SKM-1 treated with dmso at 0.1 percent for 144 hours (cell line): Measurements from ENCODE around the gene PPP2R5E.

Experiments
- DNase-seq: peaks from one replicate; lab custom pipeline; 2025; ENCODE audit not compliant: unreplicated experiment; lab: John Stamatoyannopoulos, UW

The PPP2R5E gene

DNA sequence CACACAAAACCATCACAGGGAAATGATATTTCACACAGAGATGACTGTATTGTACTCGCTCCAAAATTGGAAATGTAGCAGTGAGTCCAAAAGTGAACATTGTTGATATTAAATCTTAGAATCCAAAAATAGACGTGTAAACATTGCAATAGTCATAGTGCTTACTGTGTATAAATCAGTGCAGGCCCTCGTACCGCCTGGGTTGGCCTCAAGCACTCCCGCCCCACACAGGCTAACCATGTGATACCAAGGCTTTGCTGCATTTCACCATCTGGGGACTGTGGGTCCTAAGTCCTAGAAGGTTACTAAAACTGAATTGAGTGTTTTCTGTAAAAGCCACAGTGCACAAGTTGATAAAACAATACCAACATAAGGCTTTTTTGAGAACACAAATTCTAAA, 107.3 kb downstream of the PPP2R5E start:
- DNase-seq, result no peak

DNA sequence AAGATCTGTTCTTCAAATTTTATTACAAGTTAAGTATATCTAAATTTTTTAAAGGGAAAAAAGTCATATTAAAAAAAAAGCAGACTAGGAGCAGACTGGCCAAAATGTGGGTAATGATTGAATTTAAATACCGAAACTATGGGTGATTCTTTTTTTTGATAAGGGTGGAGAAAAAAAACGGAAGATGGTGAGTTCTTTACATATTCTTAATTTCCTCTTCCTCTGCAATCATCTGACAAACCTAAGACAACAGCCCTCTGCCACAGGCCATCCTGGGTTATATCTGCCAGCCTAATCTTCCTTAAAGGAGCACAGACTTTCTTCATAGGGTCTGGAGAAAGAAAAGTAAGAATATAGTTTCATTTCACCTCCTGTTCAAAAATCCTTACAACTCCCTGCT, 108.0 kb downstream of the PPP2R5E start:
- DNase-seq, result no peak

DNA sequence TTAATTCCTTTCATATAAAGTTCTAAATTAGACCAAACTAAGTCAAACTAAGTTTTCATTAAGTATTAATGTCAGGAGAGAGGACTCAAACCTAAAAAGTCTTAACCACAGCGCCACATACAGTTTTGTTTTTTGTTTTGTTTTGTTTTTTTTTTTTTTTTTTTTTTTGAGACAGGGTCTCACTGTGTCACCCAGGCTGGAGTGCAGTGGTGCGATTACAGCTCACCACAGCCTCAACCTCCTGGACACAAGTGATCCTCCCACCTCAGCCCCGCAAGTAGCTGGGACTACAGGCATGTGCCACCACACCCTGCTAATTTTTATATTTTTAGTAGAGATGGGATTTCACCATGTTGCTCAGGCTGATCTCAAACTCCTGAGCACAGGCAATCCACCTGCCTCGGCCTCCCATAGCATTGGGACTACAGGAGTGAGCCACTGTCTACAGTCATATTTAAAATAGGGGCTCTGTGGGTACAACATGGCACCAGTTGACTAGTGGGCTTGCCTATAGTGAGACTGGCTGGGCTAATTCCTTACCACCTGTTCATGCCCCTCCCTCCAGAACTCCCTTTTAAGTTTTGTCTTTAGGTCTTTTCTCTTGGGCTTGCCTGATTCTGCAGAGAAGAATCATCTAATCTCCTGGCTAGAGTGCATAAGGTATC, 110.2 kb downstream of the PPP2R5E start:
- no peak for DNase-seq

DNA sequence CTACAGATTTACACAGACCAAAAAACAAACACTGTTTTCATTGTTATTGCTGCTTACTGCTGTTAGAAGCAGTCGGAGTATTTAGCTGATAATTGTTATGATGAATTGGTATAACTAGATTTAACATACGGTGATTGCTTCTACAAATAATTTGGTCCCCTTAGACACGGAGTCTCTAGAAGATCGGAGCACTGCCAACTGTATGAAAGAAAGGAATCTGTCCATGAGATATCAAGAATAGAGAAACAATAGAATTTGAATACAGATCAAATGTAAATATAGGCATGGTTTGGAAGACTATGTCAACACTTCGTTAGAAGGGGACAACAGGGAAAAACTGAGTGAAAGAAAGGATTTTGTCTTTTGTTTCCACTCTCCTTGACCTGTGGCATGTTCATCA, 110.9 kb downstream of the PPP2R5E start:
- DNase-seq, result no peak

DNA sequence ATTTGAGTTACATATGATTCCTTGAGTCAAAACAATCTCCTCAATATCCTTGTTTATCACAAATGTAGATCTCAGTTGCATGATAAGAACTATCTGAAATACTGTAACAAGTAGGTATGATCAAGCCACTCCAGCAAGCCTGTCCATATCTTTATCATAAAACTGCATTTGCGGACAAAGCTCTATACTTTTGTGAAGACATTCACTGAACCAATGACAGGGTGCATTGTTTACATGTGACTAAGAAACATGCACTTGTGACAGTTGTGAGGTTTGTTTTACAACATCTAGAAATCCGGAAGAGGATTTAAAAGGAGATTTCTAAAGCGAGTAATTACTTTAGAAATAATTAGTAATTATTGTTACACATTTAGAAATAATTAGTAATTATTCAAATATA, 111.7 kb downstream of the PPP2R5E start:
- no peak for DNase-seq

DNA sequence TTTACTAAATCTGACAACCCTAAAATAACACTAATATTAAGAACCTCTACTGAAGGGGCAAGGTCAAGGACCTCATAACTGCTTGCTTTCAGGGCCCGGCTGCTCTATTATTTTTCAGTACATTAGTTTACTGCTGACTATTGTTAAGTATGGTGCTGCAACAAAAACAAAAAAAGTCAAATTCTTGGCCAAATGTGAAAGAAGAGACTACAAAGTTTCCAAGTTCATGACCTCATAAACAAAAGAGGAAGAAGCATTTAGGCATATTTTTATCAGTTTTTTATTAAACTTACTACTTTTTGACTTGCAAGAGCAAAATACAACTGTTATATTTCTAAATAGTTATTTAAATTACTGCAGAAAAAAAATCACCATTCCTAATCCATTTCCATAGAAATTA, 114.7 kb downstream of the PPP2R5E start:
- DNase-seq, result no peak

DNA sequence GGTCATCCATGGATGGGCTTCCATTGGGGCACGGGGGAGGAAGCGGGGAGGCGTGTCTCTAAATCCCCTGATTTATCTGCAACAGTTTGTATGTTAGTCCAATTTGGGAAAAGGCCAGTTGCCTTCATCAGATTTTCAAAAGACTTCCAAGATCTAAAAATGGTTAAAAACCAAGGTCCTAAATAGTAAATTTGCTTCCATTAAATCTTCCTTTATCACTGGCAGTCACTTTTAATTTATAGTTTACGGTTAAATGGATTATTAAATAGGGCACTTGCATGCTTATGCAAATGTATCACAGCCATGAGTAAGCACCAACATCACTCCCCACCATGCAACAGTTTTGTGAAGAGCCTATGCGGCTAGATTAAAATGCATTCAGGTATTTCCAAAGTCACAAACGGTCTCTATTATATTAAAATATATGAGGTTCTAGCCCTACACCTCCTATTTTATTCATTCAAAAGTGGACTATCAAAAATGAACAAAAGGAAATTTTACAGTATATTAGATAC, 116.3 kb downstream of the PPP2R5E start:
- no peak for DNase-seq

DNA sequence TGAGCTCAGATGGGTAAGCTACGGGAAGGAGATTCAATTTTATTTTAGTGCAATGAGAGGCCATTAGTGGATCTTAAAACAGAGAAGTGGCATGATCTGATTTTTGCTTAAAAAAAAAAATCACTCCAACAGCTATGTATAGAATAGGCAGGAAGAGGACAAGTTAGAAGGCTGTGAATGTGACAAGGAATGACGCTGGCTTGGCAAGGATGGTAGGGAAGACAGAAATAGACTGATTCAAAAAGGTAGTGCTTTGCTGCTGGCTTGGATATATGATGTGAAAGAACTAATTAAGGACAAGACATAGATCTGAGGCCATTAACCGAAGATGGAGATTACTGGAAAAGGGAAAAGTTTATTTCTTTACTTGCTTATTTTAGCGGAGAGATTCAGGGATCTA, 119.3 kb downstream of the PPP2R5E start:
- DNase-seq, result no peak

DNA sequence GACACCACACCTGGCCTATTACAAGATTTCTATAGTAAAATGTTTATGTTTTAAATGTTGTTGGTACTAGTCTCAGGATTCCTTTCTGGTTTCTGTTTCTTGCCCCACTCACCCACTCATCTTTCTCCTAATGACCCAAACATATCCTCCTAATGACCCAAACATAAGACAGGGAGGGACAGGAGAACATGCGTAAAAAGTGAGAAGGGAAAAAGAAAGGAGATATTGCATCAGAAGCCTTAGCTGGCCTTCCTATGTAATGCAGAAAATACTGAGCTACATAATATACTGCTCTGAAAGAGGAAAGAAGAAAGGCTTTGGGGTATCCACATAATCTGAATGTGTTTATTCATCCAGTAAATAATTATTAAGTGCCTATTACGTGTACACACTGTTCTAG, 119.8 kb downstream of the PPP2R5E start:
- no peak for DNase-seq

DNA sequence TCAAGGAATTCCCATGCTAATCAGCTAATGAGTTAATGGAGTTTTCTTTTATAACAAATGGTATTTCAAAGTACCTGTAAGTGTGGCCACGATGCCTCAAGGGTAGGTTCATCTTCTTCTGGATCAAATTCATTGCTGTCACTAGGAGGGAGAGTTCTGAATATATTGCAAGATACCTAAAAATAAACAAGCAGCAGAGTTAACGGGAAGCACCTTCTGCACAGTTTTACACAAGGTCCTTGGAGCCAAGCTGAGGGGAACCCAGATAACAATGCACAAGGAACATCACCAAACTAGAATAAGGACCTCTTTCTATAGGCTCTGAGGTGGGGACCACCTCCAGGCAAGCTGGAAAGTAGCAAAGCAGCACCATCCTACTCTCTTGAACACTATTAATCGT, 121.3 kb downstream of the PPP2R5E start:
- no peak for DNase-seq

DNA sequence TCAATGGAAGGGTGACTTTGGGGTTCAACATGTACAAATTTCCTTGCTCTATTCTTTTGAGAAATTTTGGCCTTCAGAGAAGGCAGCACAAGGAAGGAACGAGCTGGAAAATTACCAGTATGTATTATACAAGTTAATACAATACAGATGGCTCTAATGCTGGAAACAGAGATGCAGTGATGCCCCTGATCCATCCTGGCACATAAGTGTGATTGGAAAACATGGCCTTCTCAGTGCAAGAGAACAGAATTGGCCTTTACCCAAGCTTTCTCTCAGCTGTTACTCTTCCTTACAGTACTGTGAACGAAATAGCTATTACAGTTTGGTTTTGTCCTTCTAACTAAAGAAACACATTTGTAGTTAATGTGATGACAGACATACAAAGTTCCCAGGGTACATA, 122.0 kb downstream of the PPP2R5E start:
- no peak for DNase-seq

DNA sequence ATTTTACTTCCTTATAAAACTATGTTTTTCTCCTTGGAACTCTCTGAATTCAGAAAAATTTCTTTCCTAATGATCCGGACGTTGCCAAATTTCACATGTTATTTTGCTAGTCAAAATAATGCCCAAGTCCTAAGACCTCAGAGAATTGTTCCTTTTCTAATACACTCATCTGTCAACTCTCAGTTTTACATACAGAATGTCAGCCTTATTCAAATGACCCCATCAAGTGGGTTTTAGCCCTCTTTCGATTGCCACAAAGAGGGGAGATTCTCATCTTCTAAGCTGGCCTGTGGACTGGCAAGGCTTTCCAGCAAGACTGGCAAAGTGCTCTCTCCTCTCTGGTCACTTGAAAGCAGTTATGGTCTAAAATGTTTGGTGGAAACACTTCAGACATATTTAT, 125.2 kb downstream of the PPP2R5E start:
- DNase-seq, result no peak

DNA sequence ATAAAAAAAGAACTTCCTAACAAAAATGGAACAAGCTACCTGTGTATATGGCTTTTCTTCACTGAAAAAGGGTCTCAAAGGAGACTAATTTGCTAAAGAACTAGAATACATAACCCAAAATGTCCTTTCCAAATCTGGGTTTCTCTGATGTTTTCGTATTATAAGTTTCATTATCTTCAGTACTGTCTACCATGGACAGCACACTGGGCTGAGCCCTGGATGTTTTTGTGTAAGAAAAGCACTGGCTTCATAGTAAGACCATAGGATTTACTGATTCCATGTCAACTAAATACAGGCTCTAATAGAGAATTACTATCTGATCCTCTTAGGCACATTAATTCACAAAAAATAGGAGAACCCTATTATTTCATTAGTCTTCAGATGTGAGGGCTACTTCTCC, 130.2 kb downstream of the PPP2R5E start:
- no peak for DNase-seq

DNA sequence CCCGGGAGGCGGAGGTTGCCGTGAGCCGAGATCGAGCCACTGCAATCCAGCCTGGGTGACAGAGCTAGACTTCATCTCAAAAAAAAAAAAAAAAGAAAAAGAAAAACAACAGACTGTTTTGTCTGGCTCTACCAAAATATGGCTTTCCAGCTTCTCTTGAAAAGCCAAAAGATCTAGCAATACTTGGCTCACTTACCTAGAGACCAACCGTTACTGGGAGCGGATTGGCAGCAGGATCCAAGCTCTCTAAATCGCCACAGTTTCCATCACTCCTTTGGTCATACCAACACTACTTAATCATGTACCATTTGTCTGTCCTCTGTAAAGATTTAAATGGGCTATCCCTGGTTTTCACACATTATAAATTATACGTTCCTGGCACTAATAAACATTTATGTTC, 136.8 kb downstream of the PPP2R5E start:
- DNase-seq, result no peak

DNA sequence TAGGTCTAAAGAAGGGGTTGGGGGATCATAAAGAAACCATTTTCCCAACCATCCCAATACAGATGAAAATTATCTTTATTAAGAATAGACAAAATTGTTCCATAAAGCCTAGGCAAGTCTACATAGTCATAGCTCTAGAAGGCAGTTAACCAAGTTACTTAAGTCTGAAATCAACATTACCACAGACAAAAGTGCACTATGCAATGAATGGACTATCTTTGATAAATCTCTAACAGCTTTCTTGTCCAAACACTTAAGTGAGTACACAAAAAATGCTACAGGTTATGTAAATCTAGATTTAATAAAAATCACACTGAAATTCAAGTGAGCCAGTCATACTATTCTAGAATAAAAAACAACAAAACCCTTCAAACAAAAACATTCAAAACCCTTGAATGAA, 137.5 kb downstream of the PPP2R5E start:
- DNase-seq, result no peak

DNA sequence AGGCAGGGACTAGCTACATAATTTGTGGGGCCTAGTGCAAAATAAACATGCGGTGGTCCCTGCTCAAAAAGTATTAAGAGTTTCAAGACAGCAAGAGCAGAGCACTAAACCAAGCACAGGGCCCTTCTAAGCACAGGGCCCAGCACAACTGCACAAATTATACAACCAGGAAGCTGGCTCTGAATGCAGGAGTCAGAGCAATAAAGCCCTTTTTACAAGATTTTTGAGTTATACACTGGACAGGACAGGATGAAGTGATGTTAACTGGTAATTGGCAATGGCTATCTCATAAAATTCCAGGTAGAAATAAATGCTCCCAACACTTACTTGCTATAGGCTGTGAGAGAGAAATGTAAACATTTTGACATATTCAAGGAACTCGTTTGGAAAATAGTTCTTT, 138.3 kb downstream of the PPP2R5E start:
- DNase-seq, result no peak

DNA sequence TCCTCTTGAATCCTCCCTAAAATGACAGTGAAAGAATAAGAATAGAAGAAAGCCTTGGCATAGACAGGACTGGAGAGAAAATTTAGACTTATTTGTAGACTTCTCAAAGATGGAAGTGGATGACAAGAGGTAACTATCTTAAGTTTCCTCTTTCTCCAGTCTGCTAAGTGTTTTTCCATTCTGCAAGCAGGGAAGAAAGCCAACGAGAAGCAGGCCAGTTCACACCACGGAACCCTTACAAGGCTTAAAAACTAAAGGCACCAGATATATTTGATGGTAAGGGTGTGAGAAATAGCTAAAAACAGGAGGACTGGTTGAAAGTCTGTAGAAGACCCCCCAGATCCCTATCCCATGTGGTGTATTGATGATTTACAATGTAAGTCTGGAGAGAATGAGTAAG, 141.5 kb downstream of the PPP2R5E start:
- no peak for DNase-seq

DNA sequence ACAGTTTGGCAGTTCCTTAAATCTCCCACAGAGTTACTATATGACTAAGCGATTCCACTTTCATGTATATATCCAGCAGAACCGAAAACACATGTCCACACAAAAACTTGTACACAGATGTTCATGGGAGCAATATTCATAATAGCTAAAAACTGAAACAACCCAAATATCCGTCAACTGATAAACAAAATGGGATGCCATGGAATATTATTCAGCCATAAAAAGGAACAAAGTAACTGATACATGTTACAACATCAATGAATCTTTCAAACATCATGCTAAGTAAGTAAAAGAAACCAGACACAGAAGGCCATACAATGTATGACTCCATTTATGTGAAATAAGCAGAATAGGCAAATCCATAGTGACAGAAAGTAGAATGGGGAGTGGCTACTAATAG, 144.2 kb downstream of the PPP2R5E start:
- DNase-seq, result no peak

DNA sequence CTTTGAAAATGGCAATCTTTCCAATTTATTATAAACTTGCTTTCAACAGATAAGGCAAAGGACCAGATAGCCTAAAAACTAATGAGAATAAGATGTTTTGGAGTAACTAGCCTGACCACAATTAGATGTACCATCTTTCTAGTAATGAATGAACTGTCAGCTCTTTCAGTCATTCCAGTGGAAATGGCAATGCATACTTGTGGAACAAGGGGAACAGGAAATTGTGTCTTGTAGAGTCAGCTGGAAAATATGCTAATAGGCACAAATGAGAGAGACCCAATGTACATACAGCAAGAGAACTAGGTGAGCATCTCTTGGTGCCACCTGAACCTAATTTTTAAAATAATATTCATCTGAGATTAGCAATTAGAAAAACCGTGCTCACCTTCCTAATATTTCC, 148.3 kb downstream of the PPP2R5E start:
- DNase-seq, result no peak

DNA sequence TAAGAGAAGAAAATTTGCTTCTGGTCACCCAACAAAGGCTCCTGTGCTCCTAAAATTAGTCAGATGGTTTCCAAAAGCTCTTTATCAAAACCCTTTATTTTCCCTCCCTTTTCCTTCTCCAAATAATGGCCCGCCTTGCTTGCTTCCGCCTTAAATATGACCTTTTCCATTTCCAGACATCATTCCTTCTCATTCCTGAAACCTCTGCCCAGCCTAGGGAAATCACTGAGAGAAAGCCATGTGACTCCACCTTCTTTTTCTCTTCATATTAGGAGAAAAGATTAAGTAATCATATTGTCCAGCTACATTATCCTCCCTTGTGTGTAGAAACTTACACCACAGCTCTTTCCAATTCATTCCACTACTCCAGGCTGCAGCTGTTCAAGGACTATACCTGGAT, 148.7 kb downstream of the PPP2R5E start:
- no peak for DNase-seq

DNA sequence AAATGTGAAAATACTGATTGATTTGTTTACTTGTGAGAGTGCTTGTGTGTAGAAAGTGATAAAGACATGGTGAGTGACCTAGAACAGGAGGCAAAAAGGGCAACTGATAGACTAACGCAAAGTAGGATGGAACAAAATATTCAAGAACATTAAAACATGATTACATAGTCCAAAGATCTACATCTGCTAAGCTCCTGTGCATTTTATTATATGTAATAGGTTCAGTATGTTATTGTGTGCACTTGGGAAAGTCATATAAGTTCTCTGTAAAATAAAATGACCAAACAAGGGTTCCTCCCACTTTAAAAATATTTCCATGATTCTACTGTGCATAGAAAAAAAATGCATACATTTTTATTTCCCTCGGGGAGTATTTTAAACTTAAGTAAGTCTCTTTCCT, 150.2 kb downstream of the PPP2R5E start:
- DNase-seq, result no peak

DNA sequence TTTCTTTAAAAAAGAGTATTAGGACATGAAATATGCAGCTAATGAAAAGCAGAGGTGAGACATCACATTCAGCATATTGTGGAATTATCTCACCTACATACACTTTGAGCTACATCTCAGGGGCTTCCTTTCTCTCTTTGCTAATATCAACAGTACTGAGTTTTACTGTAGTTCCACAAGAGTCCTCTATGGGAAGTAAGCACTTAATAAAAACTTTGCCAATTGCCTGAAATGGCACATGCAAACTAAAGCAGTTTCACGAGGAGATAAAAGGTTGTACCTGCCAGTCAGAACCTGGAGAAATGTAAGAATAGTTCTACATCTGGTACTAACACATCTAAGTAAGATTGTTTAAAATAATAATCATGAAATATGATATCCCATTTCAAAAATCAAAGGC, 150.9 kb downstream of the PPP2R5E start:
- DNase-seq, result no peak

DNA sequence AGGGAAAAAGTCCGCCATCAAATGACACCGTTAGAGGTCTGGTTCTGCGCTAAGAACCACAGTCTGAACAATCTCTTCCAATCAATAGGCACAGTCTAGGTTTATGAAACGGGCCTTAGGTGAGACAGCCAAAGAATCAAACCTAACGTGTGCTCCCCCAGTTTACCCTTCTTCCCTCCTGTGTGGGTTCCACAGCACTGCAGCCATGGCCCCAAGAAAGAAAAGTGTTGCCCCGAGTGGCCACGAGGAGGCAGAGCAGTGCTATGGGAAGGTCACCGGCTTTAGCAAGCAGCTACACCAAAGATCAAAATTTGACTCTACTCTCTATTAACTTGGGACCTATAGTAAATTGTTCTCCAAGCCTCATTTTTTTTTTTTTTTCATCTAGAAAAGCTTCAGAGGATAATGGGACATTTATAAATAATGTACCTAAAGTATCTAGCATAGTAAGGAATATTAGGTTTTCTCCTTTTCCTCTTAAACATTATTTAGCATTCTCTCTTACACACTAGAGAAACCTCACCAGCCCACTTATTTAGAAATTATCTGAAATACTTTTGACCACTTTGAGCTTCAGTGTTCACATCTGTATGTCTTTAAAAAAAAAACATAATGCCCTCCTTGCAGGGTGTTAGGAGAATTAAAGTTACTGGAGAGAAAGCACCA, 154.3 kb downstream of the PPP2R5E start:
- DNase-seq, result no peak
